ENCODE measurements around the gene YBX2. TPM values are rescaled to one million over a fixed set of nuclear protein-coding genes. Genes with fewer than 3 reads are reported as not detected.

YBX2 gene
- total RNA-seq, 1 donor from 2014 or later, result 0.57 TPM

DNA sequence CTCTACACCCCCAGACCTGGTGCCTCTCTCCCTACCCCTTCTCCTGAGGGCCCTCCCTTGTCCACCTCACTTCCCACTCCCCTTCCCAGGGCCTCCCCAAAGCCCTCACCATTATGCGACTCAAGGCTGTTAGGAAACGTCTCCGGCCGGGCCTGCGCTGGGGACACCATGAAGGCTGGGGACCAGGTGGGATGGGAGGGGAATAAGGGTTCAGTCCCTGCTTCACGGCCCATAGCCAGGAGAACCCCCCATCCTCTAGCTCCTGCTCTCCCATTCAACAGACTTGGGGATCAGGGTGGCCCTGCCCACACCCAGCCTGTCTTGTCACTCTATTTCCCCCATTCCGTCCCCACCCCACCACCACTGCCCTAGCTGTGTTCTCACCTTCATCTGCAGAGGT is 32.6 kb upstream of the YBX2 start:
- H3K4me3 Mint-ChIP-seq (ENCODE audit: unreplicated experiment), result no peak overlapping the region
- TF ChIP-seq, protein P1, sequence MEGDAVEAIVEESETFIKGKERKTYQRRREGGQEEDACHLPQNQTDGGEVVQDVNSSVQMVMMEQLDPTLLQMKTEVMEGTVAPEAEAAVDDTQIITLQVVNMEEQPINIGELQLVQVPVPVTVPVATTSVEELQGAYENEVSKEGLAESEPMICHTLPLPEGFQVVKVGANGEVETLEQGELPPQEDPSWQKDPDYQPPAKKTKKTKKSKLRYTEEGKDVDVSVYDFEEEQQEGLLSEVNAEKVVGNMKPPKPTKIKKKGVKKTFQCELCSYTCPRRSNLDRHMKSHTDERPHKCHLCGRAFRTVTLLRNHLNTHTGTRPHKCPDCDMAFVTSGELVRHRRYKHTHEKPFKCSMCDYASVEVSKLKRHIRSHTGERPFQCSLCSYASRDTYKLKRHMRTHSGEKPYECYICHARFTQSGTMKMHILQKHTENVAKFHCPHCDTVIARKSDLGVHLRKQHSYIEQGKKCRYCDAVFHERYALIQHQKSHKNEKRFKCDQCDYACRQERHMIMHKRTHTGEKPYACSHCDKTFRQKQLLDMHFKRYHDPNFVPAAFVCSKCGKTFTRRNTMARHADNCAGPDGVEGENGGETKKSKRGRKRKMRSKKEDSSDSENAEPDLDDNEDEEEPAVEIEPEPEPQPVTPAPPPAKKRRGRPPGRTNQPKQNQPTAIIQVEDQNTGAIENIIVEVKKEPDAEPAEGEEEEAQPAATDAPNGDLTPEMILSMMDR (IDR thresholded peaks at IDR 0.05), result no peak

DNA sequence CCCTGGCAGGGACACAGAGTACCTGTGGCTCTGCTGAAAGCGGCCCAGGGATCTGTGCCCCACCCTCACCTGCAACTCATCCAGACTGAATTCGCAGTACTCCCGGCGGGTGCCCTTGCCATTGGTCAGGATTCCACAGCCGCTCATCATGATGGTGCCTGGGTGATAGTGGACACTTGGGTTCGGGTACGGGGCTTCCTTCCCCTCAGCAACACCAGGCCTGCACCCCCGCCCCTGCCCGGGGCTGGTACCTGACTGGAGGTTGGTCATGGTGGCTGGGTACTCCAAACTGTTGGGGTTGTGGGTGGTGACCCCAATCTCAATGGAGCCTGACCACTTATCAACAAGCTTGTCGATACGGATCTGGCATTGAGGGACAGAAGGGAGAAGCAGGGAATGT is 31.7 kb upstream of the YBX2 start:
- Mint-ChIP-seq H3K27ac (ENCODE audit: unreplicated experiment) (no peak overlapping the region), H3K9me3 (ENCODE audit: low read depth) (no peaks in the 10 kb centered on the region), H3K4me3 (ENCODE audit: unreplicated experiment) (no peak overlapping the region), H3K36me3 (ENCODE audit: low read depth) (peaks cover 16% of the 10 kb centered on the region), H3K27me3 (ENCODE audit: low read depth) (no peaks in the 10 kb centered on the region), H3K4me1 (ENCODE audit: low read depth) (peaks cover 19% of the 10 kb centered on the region)
- TF ChIP-seq, protein P1 (IDR thresholded peaks at IDR 0.05), result no peak
- no peak for DNase-seq (ENCODE audit: low spot score)

More for the DNA sequence above, 32.6 kb upstream of the YBX2 start:
- no peaks in the 10 kb centered on the region for H3K27me3 Mint-ChIP-seq (ENCODE audit: low read depth)
- H3K36me3 Mint-ChIP-seq (ENCODE audit: low read depth), result peaks cover 9% of the 10 kb centered on the region
- no peak for DNase-seq (ENCODE audit: low spot score)
- H3K4me1 Mint-ChIP-seq (ENCODE audit: low read depth), result peaks cover 19% of the 10 kb centered on the region
- H3K9me3 Mint-ChIP-seq (ENCODE audit: low read depth), result no peaks in the 10 kb centered on the region
- no peak overlapping the region for H3K27ac Mint-ChIP-seq (ENCODE audit: unreplicated experiment)

- Mint-ChIP-seq H3K4me1 (ENCODE audit: low read depth) (peaks cover 18% of the 10 kb centered on the region), H3K9me3 (ENCODE audit: low read depth) (no peaks in the 10 kb centered on the region), H3K4me3 (ENCODE audit: unreplicated experiment) (no peak overlapping the region), H3K27me3 (ENCODE audit: low read depth) (no peaks in the 10 kb centered on the region), H3K36me3 (ENCODE audit: low read depth) (peaks cover 19% of the 10 kb centered on the region), H3K27ac (ENCODE audit: unreplicated experiment) (no peak overlapping the region)
- no peak for DNase-seq (ENCODE audit: low spot score)
- TF ChIP-seq, protein P1 (IDR thresholded peaks at IDR 0.05), result no peak
Measured at GRCh38 chr17:7325031-7325528, 30.6 kb upstream of the YBX2 start.

DNA sequence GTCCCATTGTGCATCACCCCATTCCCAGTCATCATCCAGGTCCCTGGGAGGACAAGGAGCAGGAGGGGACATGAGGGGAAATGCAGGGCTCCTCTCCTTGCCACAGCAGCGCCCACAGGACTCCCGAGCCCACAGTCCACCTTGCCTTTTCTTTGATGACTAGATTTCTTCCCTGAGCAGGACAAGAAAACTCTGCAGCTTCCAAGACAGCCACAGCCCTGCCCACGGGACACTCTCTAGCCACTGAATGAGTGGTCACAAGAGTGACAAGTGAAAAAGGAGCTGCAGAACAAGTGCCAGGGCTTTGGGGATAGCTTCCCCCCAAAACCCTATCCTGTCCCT is 30.0 kb upstream of the YBX2 start:
- peaks cover 16% of the 10 kb centered on the region for H3K4me1 Mint-ChIP-seq (ENCODE audit: low read depth)
- H3K9me3 Mint-ChIP-seq (ENCODE audit: low read depth), result no peaks in the 10 kb centered on the region
- no peak overlapping the region for H3K4me3 Mint-ChIP-seq (ENCODE audit: unreplicated experiment)
- TF ChIP-seq, protein P1 (IDR thresholded peaks at IDR 0.05), result peak; percentile 62
- H3K27ac Mint-ChIP-seq (ENCODE audit: unreplicated experiment), result no peak overlapping the region
- no peaks in the 10 kb centered on the region for H3K27me3 Mint-ChIP-seq (ENCODE audit: low read depth)
- H3K36me3 Mint-ChIP-seq (ENCODE audit: low read depth), result peaks cover 19% of the 10 kb centered on the region
- no peak for DNase-seq (ENCODE audit: low spot score)

DNA sequence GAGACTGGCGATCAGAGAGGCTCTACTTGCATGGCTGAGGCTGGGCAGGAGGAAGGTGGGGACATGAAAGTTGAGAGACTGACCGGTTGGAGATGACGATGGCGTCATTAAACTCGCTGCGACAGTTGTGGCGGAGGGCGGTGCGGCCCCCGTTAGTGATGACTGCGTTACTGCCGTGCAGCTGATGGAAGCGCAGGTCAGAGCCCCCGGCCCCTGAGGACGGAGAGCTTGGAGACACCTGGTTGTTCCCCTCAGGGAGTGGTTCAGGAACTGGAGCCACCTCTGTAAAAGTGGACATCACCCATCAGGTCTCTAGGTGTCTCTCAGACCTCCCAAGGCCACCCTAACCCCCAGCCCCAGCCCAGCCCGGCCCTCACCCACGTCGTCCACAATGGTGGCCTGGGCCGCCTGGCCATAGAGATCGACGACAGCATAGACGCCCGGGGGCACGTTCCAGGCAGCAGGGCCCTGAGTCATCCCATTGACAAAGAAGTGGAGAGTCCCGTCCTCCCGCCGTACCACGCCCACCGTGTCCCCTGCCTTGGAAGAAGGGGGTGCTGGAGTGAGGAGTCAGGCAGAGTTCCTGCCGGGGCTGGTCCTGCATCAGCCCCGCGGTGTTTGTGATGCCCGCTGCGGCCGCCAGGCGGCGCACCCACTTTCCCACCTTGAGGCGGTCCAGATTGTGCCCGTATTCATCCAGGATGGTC is 29.4 kb upstream of the YBX2 start:
- Mint-ChIP-seq H3K27ac (ENCODE audit: unreplicated experiment) (no peak overlapping the region), H3K36me3 (ENCODE audit: low read depth) (peaks cover 20% of the 10 kb centered on the region), H3K4me3 (ENCODE audit: unreplicated experiment) (no peak overlapping the region), H3K9me3 (ENCODE audit: low read depth) (no peaks in the 10 kb centered on the region), H3K27me3 (ENCODE audit: low read depth) (no peaks in the 10 kb centered on the region), H3K4me1 (ENCODE audit: low read depth) (peaks cover 15% of the 10 kb centered on the region)
- TF ChIP-seq, protein P1 (IDR thresholded peaks at IDR 0.05), result peak; percentile 84
- no peak for DNase-seq (ENCODE audit: low spot score)
